ENCODE data around the gene SLC25A21.

Gene SLC25A21

GRCh38 chr14:36682338-36682737, 490.1 kb downstream of the SLC25A21 start:
- Histone ChIP-seq H3K4me1 (ENCODE audit: low read length) (no peaks in the 10 kb centered on the region), H3K9me2 (replicated peaks; ENCODE audit: insufficient read depth, low read length) (no peaks in the 10 kb centered on the region), H3K4me3 (ENCODE audit: low read length) (no peak overlapping the region), H3K36me3 (replicated peaks; ENCODE audit: insufficient read depth, low read length) (no peaks in the 10 kb centered on the region), H3F3A (ENCODE audit: insufficient read depth, low read length) (no peaks in the 10 kb centered on the region), H3K4me2 (ENCODE audit: low read depth, low read length) (no peak overlapping the region), H3K9me3 (replicated peaks; ENCODE audit: insufficient read depth, low read length) (no peaks in the 10 kb centered on the region), H3K27me3 (replicated peaks; ENCODE audit: insufficient read depth, low read length) (no peaks in the 10 kb centered on the region), H3K27ac (ENCODE audit: low read length) (no peak overlapping the region), H3K79me2 (ENCODE audit: low read length) (no peaks in the 10 kb centered on the region), H4K20me1 (ENCODE audit: insufficient read depth, low read length) (no peaks in the 10 kb centered on the region), H3K9ac (ENCODE audit: low read length) (no peak overlapping the region), H2AFZ (ENCODE audit: low read length) (no peak overlapping the region)
- no peak for DNase-seq
- TF ChIP-seq EZH2 (optimal IDR thresholded peaks at IDR 0.05; ENCODE audit: low read depth, low read length) (no peak), CTCF (IDR thresholded peaks at IDR 0.05; ENCODE audit: low read length) (no peak), EZH2phosphoT487 (IDR thresholded peaks at IDR 0.05; ENCODE audit: low read length) (no peak)

DNA sequence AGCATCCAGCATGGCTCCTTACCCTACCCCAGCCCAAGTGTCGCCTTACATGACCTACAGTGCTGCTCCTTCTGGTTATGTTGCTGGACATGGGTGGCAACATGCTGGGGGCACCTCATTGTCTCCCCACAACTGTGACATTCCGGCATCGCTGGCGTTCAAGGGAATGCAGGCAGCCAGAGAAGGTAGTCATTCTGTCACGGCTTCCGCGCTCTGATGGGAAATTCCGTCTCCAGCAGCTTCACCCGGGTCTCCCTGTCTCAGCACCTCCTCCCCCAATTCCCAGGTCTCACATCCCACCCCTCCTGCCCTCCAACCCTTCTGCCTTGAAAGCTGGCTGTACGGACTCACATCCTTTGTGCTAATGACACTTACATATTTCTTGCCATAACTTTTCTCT, 496.2 kb downstream of the SLC25A21 start:
- Histone ChIP-seq H3K27me3 (replicated peaks; ENCODE audit: insufficient read depth, low read length) (no peaks in the 10 kb centered on the region), H3K9ac (ENCODE audit: low read length) (no peak overlapping the region), H3K27ac (ENCODE audit: low read length) (no peak overlapping the region), H3K79me2 (ENCODE audit: low read length) (no peaks in the 10 kb centered on the region), H3F3A (ENCODE audit: insufficient read depth, low read length) (no peaks in the 10 kb centered on the region), H2AFZ (ENCODE audit: low read length) (no peak overlapping the region), H4K20me1 (ENCODE audit: insufficient read depth, low read length) (no peaks in the 10 kb centered on the region), H3K9me2 (replicated peaks; ENCODE audit: insufficient read depth, low read length) (no peaks in the 10 kb centered on the region), H3K4me1 (ENCODE audit: low read length) (no peaks in the 10 kb centered on the region), H3K4me2 (ENCODE audit: low read depth, low read length) (no peak overlapping the region; the same call in 1 of the 2 replicates), H3K4me3 (ENCODE audit: low read length) (no peak overlapping the region), H3K9me3 (replicated peaks; ENCODE audit: insufficient read depth, low read length) (no peaks in the 10 kb centered on the region), H3K36me3 (replicated peaks; ENCODE audit: insufficient read depth, low read length) (no peaks in the 10 kb centered on the region)
- TF ChIP-seq EZH2 (optimal IDR thresholded peaks at IDR 0.05; ENCODE audit: low read depth, low read length), result no peak
- no peak for TF ChIP-seq EZH2phosphoT487 (IDR thresholded peaks at IDR 0.05; ENCODE audit: low read length)
- no peak for TF ChIP-seq CTCF (IDR thresholded peaks at IDR 0.05; ENCODE audit: low read length)
- DNase-seq, result no peak

DNA sequence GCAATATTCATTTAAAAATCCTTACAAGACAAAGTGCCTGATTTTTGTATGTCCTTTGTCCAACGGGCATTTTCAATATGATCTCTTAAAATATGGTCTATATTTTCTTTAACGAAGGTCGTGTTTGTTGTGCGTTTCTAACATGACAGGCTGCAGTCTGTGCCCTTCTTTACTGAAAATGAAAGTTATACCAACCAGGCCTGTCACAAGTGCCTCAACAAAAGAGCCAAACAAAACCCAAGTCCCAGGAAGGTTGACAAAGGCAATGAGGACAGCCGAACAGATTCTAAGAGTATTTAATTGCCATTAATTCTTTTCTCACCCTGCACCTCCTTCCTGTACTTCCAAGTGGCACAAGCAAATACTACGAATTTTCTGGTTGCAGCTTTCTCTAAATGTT, 496.8 kb downstream of the SLC25A21 start:
- Histone ChIP-seq H3K4me2 (ENCODE audit: low read depth, low read length) (peak overlapping the region; percentile 39), H2AFZ (ENCODE audit: low read length) (peak overlapping the region; percentile 42; the same call in 1 of the 2 replicates), H3K4me3 (ENCODE audit: low read length) (no peak overlapping the region; the same call in 1 of the 2 replicates), H3F3A (ENCODE audit: insufficient read depth, low read length) (no peaks in the 10 kb centered on the region), H3K9me3 (replicated peaks; ENCODE audit: insufficient read depth, low read length) (no peaks in the 10 kb centered on the region), H3K36me3 (replicated peaks; ENCODE audit: insufficient read depth, low read length) (no peaks in the 10 kb centered on the region), H3K79me2 (ENCODE audit: low read length) (no peaks in the 10 kb centered on the region), H3K27ac (ENCODE audit: low read length) (no peak overlapping the region), H3K4me1 (ENCODE audit: low read length) (no peaks in the 10 kb centered on the region), H3K27me3 (replicated peaks; ENCODE audit: insufficient read depth, low read length) (no peaks in the 10 kb centered on the region), H3K9ac (ENCODE audit: low read length) (no peak overlapping the region), H4K20me1 (ENCODE audit: insufficient read depth, low read length) (no peaks in the 10 kb centered on the region), H3K9me2 (replicated peaks; ENCODE audit: insufficient read depth, low read length) (no peaks in the 10 kb centered on the region)
- peak; percentile 39 for DNase-seq
- TF ChIP-seq EZH2phosphoT487 (IDR thresholded peaks at IDR 0.05; ENCODE audit: low read length) (no peak), EZH2 (optimal IDR thresholded peaks at IDR 0.05; ENCODE audit: low read depth, low read length) (no peak), CTCF (IDR thresholded peaks at IDR 0.05; ENCODE audit: low read length) (no peak)

Data from MM.1S (cell line).